GM18526 (cell line): ENCODE data around the gene SLC9A1.
A peak's percentile ranks its signal among the peaks of the same experiment; 100 is the strongest.

Source experiments
- POLR2A ChIP-seq: IDR thresholded peaks from 3 replicates; pipeline ENCODE4 v1.6.1; 2011; ENCODE audit not compliant: insufficient read length; ENCODE audit errors: extremely low read depth

Gene SLC9A1

DNA sequence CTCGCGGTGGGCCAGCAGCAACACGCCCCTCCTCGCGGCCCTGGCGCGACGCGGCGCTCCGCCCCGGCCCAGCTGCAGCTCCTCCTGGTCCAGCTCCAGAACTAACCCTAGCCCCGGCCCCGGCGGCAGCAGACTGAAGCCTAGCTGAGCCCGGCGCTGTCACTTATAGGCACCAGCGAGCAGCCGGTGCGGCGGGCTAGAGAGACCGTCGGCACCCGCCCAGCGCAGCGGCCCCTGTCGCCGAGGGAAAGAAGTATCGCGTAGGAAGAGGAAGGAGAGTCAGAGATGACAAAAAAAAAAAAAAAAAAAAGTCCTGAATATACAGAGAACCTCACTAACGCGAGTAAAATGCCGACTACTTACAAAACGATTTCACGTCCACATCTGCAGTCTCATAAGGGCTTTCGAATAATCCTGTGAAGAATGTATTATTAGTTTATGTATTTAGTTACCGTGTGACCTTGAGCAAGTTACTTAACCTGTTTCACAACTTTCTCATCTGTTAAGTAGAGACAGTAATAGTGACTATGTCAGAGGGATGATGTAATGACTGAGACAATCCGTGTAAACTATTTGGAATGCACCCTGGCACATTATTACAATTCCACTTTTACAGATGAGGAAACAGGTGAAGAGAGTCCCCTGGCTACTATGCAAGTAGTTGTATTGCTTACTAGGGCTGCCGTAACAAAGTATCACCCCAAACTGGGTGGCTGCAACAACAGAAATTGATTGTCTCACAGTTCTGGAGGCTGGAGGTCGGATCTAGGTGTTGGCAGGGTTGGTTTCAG is at the start of gene SLC9A1:
SLC9A1 (minus strand) TSS at position 135 of the 791 bp plus-strand sequence. CDS start 791 bp downstream, outside the sequence.
- peak; percentile 100 for TF ChIP-seq POLR2A

DNA sequence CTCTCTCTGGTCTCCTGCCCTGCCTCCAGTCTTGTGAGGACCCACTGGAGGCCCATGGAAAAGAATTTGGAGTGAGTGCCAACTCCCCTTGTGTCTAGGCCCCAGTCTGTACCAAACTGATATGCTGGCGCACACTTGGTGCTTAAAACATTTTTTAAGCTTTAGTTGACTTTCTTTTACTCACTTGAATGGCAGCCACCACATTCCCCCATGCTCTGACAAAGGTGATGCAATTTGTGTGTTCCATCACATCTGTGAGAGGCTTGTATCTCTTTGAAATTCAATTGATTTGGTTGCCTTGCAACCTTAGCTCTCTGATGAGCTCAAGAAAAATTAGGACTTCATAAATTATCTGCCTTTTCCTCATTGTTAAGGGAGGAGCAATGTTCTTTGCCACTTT is 49.0 kb upstream of the SLC9A1 start:
- TF ChIP-seq POLR2A: no peak

DNA sequence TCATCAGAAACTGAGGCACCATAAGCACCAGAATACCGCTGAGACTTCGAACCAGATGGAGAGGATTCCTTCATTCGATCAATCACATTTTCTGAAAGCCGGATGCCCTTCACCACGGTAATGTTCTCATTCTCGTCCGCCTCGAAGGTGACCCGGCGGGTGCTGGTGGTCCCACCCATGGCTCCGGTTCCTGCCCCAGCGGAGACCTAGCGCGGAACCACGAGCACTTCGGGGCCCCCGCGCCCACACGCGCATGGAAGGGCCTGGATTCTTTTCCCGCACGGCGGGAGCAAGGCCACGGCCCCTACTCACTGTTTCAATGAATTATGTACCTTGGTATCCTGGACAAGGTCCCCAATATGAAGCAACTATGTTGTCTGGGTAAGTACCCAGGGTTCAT is 46.4 kb upstream of the SLC9A1 start:
- no peak for TF ChIP-seq POLR2A

DNA sequence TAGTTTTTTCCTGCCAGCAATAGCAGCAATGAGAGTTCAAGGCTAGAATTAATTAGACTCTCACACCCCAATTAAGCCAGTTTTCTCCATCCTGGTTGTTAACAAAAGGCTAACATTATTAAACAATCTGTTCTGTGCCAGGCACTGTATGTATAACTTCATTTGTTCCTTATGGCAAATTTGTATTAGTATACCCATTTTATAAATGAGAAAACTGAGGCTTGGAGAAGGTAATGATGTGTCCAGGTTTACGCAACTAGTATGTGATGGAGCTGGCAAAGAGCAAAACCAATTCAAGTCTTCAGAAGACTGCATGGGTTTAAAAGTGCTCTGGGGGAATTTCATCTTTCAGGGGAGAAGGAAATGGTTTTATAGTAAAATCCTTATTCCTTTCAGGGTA is 38.3 kb upstream of the SLC9A1 start:
- TF ChIP-seq POLR2A: no peak

DNA sequence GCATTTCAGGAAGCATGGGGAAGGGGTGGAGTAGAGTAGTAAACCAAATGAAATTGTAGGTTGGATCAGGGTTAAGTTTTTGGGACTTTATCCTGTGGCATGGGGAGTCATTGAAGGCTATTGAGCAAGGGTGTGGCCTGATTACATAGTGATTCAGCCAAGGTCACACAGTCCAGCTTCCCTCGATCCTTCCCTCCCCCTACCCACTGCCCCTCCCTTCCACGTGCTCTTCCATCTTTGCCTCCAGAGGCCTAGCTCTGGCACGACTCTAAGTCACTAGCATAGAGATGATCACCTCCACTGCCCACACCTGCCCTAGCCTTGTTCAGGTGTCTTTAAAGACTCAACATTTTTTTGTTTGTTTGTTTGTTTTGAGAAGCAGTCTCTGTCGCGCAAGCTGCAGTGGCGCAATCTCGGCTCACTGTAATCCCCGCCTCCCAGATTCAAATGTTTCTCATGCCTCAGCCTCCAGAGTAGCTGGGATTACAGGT is 37.2 kb upstream of the SLC9A1 start:
- no peak for TF ChIP-seq POLR2A

DNA sequence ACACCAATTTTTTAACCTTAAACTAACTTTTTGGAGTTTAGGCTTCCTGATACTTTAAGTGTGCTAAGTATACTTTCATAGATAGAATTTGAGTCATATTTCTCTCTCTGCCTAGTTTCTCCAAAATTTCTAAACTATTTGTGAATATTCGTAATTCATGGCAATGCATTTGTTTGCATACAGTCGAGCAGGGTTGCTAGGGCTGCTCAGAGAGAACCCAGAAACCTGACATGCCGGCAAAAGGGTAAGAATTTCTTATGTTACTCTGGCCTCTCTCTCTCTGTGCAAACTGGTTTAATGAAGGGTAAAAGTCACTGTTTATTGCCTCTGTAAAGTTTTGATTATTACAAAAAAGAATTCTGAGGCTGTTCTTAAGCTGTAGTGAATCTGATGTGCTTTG is 25.1 kb upstream of the SLC9A1 start:
- no peak for TF ChIP-seq POLR2A

DNA sequence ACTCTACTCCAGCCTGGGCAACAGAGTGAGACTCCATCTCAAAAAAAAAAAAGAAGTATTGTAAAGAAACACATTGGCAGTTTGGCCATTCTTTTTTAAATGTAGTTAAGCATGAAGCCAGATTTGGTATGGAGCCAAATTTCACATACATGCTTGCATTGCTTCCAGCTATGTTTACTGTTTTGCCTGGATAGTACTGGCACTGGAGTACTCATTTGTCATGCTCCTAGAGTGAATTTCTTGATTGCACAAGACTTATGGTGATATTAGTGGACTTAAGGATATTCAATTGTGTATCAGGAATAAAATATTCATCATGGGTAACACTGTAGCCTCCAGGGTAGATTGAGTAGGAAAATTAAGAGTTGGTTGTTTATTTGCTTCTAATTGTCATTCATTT is 24.5 kb upstream of the SLC9A1 start:
- TF ChIP-seq POLR2A: no peak

DNA sequence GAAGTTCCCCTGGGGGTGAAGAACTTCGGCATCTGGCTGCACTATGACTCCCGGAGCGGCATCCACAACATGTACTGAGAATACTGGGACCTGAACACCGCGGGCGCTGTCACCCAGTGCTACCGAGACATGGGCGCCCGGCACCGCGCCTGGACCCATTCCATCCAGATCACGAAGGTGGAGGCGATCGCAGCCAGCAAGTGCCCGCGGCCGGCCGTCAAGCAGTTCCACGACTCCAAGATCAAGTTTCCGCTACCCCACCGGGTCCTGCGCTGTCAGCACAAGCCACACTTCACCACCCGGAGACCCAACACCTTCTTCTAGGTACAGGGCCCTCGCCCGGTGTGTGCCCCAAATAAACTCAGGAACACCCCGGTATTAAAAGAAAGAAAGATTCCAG is 22.0 kb upstream of the SLC9A1 start:
- no peak for TF ChIP-seq POLR2A

DNA sequence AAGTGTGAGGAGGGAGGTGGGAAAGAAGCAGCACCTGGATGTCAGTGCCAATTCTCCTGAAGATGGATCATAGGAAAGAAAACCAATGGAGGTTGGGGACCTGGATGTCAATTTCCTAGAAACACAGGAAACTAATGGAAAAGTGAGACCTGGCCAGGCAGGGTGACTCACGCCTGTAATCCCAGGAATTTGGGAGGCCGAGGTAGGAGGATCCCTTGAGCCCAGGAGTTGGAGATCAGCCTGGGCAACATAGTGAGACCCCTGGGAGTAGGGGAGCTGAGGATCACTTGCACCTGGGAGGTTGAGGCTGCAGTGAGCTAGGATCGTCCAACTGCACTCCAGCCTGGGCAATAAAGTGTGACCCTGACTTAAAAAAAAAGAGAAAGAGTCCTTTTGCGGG is 21.4 kb upstream of the SLC9A1 start:
- no peak for TF ChIP-seq POLR2A

DNA sequence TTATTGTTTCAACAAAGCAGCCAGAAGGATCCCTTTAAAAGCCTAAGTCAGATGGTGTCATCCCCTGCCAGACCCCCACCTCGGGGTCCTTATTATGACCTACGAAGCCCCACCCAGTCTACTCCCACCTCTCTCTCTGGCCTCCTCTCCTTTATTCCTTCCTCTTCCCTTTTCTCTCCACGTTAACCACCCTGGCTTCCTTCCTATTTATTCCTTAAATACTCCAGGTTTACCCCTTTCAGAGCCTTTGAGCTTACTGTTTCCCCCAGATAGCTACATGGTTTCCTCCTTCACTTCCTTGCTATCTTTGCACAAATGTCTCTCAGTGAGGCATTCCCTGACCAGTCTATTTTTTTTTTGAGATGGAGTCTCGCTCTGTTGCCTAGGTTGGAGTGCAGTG is 12.0 kb upstream of the SLC9A1 start:
- TF ChIP-seq POLR2A: no peak

DNA sequence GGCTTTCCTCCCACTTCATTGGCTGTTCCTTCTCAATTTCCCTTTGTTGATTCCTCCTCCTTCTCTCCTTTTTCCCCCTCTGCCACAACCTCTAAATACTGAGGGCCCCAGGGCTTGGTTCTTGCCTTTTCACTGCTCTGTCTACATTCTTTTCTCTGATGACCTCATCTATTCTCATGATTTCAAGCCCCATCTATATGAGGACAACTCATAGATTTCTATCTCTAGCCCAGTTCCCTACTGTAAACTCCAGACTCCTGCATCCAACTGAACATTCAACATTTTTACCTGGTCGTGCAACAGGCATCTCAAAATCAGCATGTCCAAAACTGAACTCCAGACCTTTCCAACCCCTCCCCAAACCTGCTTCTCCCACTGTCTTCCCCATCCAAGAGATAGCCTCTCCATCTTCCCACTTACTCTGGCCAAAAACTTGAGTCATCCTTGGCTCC is 11.5 kb upstream of the SLC9A1 start:
- TF ChIP-seq POLR2A: no peak

DNA sequence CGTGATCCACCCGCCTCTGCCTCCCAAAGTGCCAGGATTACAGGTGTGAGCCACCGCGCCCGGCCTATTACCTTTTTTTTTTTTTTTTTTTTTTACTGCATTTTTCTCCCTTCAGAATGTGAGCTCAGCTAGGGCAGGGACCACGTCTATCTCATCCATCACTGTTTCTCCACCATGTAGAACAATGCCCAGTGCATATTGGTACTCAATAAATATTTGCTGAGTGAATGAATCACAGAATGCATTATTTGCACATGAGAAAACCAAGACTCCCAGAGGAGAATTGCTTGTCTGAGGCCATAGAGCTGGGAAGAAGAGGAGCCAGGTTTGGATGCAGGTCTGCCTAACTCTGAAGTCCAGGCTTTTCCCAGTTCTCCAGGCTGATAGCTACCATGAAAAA is 8.2 kb upstream of the SLC9A1 start:
- TF ChIP-seq POLR2A: no peak

DNA sequence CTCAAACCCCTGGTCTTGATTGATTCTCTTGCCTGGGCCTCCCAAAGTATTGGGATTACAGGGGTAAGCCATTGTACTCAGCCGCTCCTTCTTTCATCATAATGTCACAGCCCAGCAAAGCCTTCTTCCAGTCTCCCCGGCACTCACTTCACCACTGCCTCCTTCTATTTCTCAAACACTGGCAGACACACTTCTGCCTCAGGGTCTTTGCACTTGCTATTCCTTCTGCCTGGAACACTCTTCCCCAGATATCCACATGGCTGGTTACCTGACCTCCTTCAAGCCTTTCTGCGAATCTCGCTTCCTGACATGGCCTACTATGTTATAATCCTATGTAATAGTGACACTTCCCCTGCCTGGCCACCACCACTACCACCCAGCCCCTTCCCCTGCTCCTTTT is 7.2 kb upstream of the SLC9A1 start:
- no peak for TF ChIP-seq POLR2A

DNA sequence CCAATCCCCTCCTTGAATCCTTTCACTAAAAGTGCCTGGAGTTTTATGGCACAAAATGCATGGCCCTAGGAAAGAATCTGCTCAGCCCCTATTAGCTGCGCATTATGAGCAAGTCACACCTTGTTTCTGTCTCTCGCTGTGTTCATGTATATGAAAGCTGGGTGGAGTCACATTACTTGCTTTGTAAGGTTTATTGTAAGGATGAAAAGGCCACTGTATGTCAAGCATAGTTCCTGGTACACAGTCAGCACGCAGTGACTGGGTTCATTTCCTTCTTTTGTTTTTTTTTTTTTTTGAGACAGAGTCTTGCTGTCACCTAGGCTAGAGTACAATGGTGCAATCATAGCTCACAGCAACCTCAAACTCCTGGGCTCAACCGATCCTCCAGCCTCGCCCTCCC is 6.7 kb upstream of the SLC9A1 start:
- TF ChIP-seq POLR2A: no peak

DNA sequence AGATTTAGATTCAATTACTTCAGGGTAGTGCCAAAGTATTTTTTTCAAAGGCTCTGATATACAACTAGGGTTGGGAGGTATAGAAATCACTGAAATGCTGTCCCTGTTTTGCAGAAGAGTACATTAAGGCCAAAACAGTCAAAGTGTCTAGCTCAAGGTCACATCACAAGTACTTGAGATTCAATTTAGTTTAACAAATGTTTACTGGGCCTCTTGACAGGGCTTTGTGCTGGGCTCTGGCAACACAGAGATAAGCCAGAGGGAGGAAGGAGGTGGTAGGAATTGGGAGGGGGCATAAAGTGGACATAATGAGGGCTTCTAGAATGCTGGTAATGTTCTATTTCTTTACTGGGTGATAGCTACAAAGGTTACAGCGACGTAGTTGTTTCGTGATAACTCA is 2.3 kb upstream of the SLC9A1 start:
- TF ChIP-seq POLR2A: no peak

DNA sequence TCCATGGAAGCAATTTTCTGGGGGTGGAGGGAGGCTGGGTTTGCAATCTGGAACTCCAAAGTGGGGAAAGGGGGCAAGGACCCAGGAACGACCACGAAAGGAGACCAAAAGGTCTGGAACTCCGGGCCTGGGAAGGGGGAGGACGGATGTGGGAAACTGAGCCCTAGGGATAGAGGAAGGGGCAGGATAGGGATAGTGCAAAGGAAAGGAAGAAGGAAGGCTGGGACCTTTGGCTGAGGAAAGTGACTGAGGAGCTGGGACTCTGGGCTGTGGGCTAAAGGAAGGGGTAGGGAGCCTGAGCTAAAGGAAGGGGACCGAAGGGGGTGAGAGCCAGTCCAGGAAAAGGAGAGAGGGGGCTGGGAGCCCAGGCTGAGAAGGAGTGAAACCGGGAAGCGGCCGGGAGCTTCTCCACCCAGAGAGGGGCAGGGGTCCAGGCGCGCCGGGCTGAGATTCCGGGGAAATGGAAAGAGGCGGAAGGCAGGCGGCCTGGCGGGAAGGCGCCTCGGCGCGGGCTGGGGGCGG is 395 bp downstream of the SLC9A1 start:
- no peak for TF ChIP-seq POLR2A

DNA sequence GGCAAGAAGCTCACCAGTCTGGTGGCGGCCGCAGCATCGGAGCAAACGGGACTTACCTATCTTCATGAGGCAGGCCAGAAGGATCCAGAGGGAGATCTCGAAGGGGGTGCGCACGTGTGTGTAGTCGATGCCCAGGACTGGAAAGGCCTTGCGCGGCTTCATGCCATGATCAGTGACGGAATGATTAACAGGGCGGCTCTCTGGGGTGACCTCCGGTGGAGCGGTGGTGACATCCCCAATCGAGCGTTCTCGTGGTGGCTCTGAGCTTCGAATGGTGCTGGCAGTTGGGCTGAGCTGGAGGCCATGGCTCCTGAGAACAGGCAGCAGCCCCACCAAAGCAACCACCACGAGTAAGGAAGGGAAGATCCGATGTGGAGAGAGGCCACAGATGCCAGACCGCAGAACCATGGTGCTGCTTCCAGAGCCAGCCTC is 982 bp downstream of the SLC9A1 start:
- TF ChIP-seq POLR2A: no peak
